Endothelial cell (in vitro differentiated cells): ENCODE results near the gene NDRG3. TPM values are rescaled to one million over a fixed set of nuclear protein-coding genes. Genes with fewer than 3 reads are reported as not detected.

Experiments used
- DNase-seq: peaks from one replicate; pipeline ENCODE4 v3.0.0; 2021; ENCODE audit warnings: low spot score
- H3K27ac Mint-ChIP-seq: one replicate; pipeline ENCODE4 v1.8.0; 2021; ENCODE audit warnings: mixed read lengths, inconsistent platforms; ENCODE audit not compliant: unreplicated experiment
- H3K27me3 Mint-ChIP-seq: one replicate; pipeline ENCODE4 v1.8.0; 2021; ENCODE audit warnings: mild to moderate bottlenecking, moderate library complexity, mixed read lengths, inconsistent platforms; ENCODE audit not compliant: unreplicated experiment
- H3K36me3 Mint-ChIP-seq: one replicate; pipeline ENCODE4 v1.8.0; 2021; ENCODE audit warnings: mild to moderate bottlenecking, low read depth, mixed read lengths, inconsistent platforms; ENCODE audit not compliant: unreplicated experiment
- H3K4me1 Mint-ChIP-seq: one replicate; pipeline ENCODE4 v1.8.0; 2021; ENCODE audit warnings: mild to moderate bottlenecking, mixed read lengths, inconsistent platforms; ENCODE audit not compliant: unreplicated experiment
- H3K4me3 Mint-ChIP-seq: one replicate; pipeline ENCODE4 v1.8.0; 2021; ENCODE audit warnings: mild to moderate bottlenecking, mixed read lengths, inconsistent platforms; ENCODE audit not compliant: unreplicated experiment
- H3K9me3 Mint-ChIP-seq: one replicate; pipeline ENCODE4 v1.8.0; 2021; ENCODE audit warnings: mixed read lengths, inconsistent platforms; ENCODE audit not compliant: unreplicated experiment
- CTCF ChIP-seq: fragments of 200-600 bp; sonication (generic); IDR thresholded peaks from one replicate; pipeline ENCODE4 v1.5.0; 2021; ENCODE audit warnings: antibody characterized with exemption; ENCODE audit not compliant: unreplicated experiment
- total RNA-seq: library from RNA; stranded (reverse); fragmentation: NEBNext Ultra II Directional; extraction: Animal tissue kit (Norgen Biotek cat#: 25700); gene quantifications from one replicate; pipeline ENCODE4 v1.2.1, GENCODE V29; 2021; ENCODE audit not compliant: unreplicated experiment

NDRG3 gene
- total RNA-seq, 1 donor from 2014 or later = 14.2 TPM

- peaks cover 8% of the 10 kb centered on the region for H3K27me3 Mint-ChIP-seq
- no peaks in the 10 kb centered on the region for H3K9me3 Mint-ChIP-seq
- H3K36me3 Mint-ChIP-seq = peaks cover 5% of the 10 kb centered on the region
Measured at GRCh38 chr20:36742558-36742957, 3.3 kb downstream of the NDRG3 start.

GRCh38 chr20:36741072-36741471, 4.8 kb downstream of the NDRG3 start:
- no peak overlapping the region for H3K4me3 Mint-ChIP-seq
- no peak for TF ChIP-seq CTCF
- DNase-seq = no peak
- H3K27ac Mint-ChIP-seq = no peak overlapping the region
- H3K4me1 Mint-ChIP-seq = peaks cover 19% of the 10 kb centered on the region
- peaks cover 5% of the 10 kb centered on the region for H3K36me3 Mint-ChIP-seq
- peaks cover 4% of the 10 kb centered on the region for H3K27me3 Mint-ChIP-seq
- no peaks in the 10 kb centered on the region for H3K9me3 Mint-ChIP-seq

More at GRCh38 chr20:36742558-36742957, 3.3 kb downstream of the NDRG3 start:
- no peak for DNase-seq
- no peak overlapping the region for H3K4me3 Mint-ChIP-seq
- H3K27ac Mint-ChIP-seq = no peak overlapping the region
- TF ChIP-seq CTCF = no peak
- peaks cover 7% of the 10 kb centered on the region for H3K4me1 Mint-ChIP-seq

- no peaks in the 10 kb centered on the region for H3K9me3 Mint-ChIP-seq
- H3K4me1 Mint-ChIP-seq = peaks cover 23% of the 10 kb centered on the region
- H3K36me3 Mint-ChIP-seq = no peaks in the 10 kb centered on the region
- H3K27ac Mint-ChIP-seq = no peak overlapping the region
- DNase-seq = no peak
- H3K27me3 Mint-ChIP-seq = peaks cover 2% of the 10 kb centered on the region
- H3K4me3 Mint-ChIP-seq = no peak overlapping the region
- TF ChIP-seq CTCF = no peak
Measured at GRCh38 chr20:36737183-36737499, 8.7 kb downstream of the NDRG3 start.

- Mint-ChIP-seq H3K9me3 (no peaks in the 10 kb centered on the region), H3K27ac (no peak overlapping the region), H3K36me3 (no peaks in the 10 kb centered on the region), H3K4me1 (peaks cover 23% of the 10 kb centered on the region), H3K4me3 (no peak overlapping the region), H3K27me3 (peaks cover 2% of the 10 kb centered on the region)
- TF ChIP-seq CTCF = no peak
- peak; percentile 6 for DNase-seq
Measured at GRCh38 chr20:36736451-36737182, 9.3 kb downstream of the NDRG3 start.

GRCh38 chr20:36732456-36732855, 13.4 kb downstream of the NDRG3 start:
- H3K27me3 Mint-ChIP-seq = peaks cover 2% of the 10 kb centered on the region
- peaks cover 21% of the 10 kb centered on the region for H3K4me1 Mint-ChIP-seq
- no peaks in the 10 kb centered on the region for H3K9me3 Mint-ChIP-seq
- no peak for DNase-seq
- H3K4me3 Mint-ChIP-seq = no peak overlapping the region
- H3K36me3 Mint-ChIP-seq = no peaks in the 10 kb centered on the region
- H3K27ac Mint-ChIP-seq = no peak overlapping the region
- TF ChIP-seq CTCF = no peak
